ENCODE results near the gene TTL. TPM values are rescaled to one million over a fixed set of nuclear protein-coding genes. Genes with fewer than 3 reads are reported as not detected.
A peak's percentile ranks its signal among the peaks of the same experiment; 100 is the strongest.

TTL gene
- total and polyA plus RNA-seq, 2 of the 13 experiments (the other 11 are each of a cell fraction or from before 2014, with no cell fraction given): 19.0 to 59.8 TPM

GRCh38 chr2:112584134-112584890 lies 102.4 kb downstream of the TTL start, which contains the start of gene CHCHD5 (continued):
- TF ChIP-seq U2AF1 (optimal IDR thresholded peaks at IDR 0.05; ENCODE audit: low read depth, low read length) (peak; percentile 80), NR1H2 (CRISPR knock-in tag; IDR thresholded peaks at IDR 0.05; ENCODE audit: borderline replicate concordance, low read depth) (peak; percentile 59), GRHL1 (CRISPR knock-in tag; conservative IDR thresholded peaks at IDR 0.05) (no peak), HMG20B (CRISPR knock-in tag; conservative IDR thresholded peaks at IDR 0.05) (peak; percentile 15), ZSCAN21 (CRISPR knock-in tag; IDR thresholded peaks at IDR 0.05; ENCODE audit: borderline replicate concordance) (no peak; the same call in none of the 2 replicates), GPN1 (CRISPR knock-in tag; IDR thresholded peaks at IDR 0.05; ENCODE audit: borderline replicate concordance) (no peak), ZHX1 (CRISPR knock-in tag; IDR thresholded peaks at IDR 0.05; ENCODE audit: low read depth) (no peak; the same call in 1 of the 2 replicates), CBX1 (IDR thresholded peaks at IDR 0.05; ENCODE audit: low read depth) (peak; percentile 20), NAIF1 (CRISPR knock-in tag; IDR thresholded peaks at IDR 0.05; ENCODE audit: borderline replicate concordance) (no peak), CREM (IDR thresholded peaks at IDR 0.05) (peak; percentile 95), CREM (CRISPR knock-in tag; IDR thresholded peaks at IDR 0.05) (no peak), TRIM24 (CRISPR knock-in tag; IDR thresholded peaks at IDR 0.05) (no peak), PCBP2 (optimal IDR thresholded peaks at IDR 0.05; ENCODE audit: low read depth, low read length, poor library complexity, severe bottlenecking) (no peak), ZBTB46 (CRISPR knock-in tag; IDR thresholded peaks at IDR 0.05; ENCODE audit: borderline replicate concordance) (no peak), NFKB2 (CRISPR knock-in tag; IDR thresholded peaks at IDR 0.05; ENCODE audit: borderline replicate concordance) (no peak; the same call in 1 of the 2 replicates), ZSCAN12 (CRISPR knock-in tag; IDR thresholded peaks at IDR 0.05) (peak; percentile 53; the same call in 1 of the 2 replicates), ZNF33B (CRISPR knock-in tag; IDR thresholded peaks at IDR 0.05) (no peak; the same call in 1 of the 2 replicates), KDM6A (CRISPR knock-in tag; IDR thresholded peaks at IDR 0.05; ENCODE audit: low read depth) (no peak; the same call in 1 of the 2 replicates), ZFP41 (CRISPR knock-in tag; IDR thresholded peaks at IDR 0.05; ENCODE audit: borderline replicate concordance) (peak; percentile 18; the same call in 1 of the 2 replicates), ZNF780A (CRISPR knock-in tag; IDR thresholded peaks at IDR 0.05) (no peak), ZNF354B (CRISPR knock-in tag; IDR thresholded peaks at IDR 0.05) (peak; percentile 90; the same call in 1 of the 2 replicates)
